GM21786 (cell line): ENCODE results near the gene CSMD2.

Experiments used
- ATAC-seq: cut with Tn5 transposase; IDR thresholded peaks from one replicate; pipeline ENCODE4 v1.9.1; 2021; ENCODE audit not compliant: unreplicated experiment

The CSMD2 gene

GRCh38 chr1:33723251-33723650, 441.8 kb downstream of the CSMD2 start:
- no peak for ATAC-seq

- no peak for ATAC-seq
These were observed 443.7 kb downstream of the CSMD2 start for GRCh38 chr1:33721301-33721815.

GRCh38 chr1:33719771-33720670, 445.0 kb downstream of the CSMD2 start:
- ATAC-seq: no peak

- ATAC-seq: no peak
These were observed 445.7 kb downstream of the CSMD2 start for GRCh38 chr1:33719326-33719725.

- no peak for ATAC-seq
These were observed 446.8 kb downstream of the CSMD2 start for GRCh38 chr1:33718186-33718585.

- no peak for ATAC-seq
These were observed 447.9 kb downstream of the CSMD2 start for GRCh38 chr1:33716976-33717688.

GRCh38 chr1:33715195-33715811, 449.7 kb downstream of the CSMD2 start:
- ATAC-seq: no peak

- ATAC-seq: no peak
These were observed 450.6 kb downstream of the CSMD2 start for GRCh38 chr1:33714421-33714820.

- no peak for ATAC-seq
These were observed 451.8 kb downstream of the CSMD2 start for GRCh38 chr1:33713058-33713877.

- no peak for ATAC-seq
These were observed 452.8 kb downstream of the CSMD2 start for GRCh38 chr1:33712186-33712585.

GRCh38 chr1:33711511-33711910, 453.5 kb downstream of the CSMD2 start:
- ATAC-seq: no peak

- no peak for ATAC-seq
These were observed 454.1 kb downstream of the CSMD2 start for GRCh38 chr1:33710967-33711366.

- ATAC-seq: no peak
These were observed 455.0 kb downstream of the CSMD2 start for GRCh38 chr1:33709783-33710718.

GRCh38 chr1:33709174-33709782, 455.8 kb downstream of the CSMD2 start:
- ATAC-seq: no peak

GRCh38 chr1:33706634-33707255, 458.3 kb downstream of the CSMD2 start:
- ATAC-seq: no peak

GRCh38 chr1:33703464-33703863, 461.6 kb downstream of the CSMD2 start:
- ATAC-seq: no peak

- ATAC-seq: no peak
These were observed 466.5 kb downstream of the CSMD2 start for GRCh38 chr1:33698361-33699035.

- ATAC-seq: no peak
These were observed 467.2 kb downstream of the CSMD2 start for GRCh38 chr1:33697816-33698215.
